ENCODE measurements around the gene SDHA.
A peak's percentile ranks its signal among the peaks of the same experiment; 100 is the strongest.

The SDHA gene

DNA sequence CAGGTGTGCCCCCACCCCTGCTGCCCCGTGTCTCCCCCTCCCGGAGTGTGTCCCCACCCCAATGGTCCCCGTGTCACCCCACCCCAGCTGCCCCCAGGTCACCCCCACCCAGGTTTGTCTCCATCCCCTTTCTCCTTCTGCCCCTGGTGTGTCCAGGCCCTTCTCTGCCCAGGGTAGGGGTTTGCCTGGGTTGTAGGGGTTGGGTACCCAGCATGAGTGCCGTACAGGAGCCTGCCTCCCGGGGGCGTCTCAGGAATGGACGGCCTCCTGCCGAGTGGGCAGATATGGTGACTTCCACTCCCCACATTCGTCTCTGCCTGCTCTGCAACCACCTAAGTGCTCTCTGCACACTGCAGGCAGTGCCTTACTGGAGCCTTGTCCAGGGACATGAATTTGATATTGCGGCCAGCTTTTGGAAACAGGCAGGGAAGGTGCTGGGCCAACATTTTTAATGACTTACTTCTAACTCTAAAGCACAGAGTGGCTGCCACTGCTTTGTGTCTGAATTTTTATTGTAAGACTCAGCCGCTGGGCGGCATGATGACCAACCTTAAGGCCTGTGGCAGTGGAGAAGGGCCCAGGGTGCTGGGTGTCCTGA lies 20.1 kb upstream of the SDHA start:
- H3K9me3 ChIP-seq (replicated peaks in 1 of 11) = no peaks in the 10 kb centered on the region
- no peak overlapping the region for H3K4me3 ChIP-seq
- H3K9ac ChIP-seq = no peak overlapping the region
- H3K36me3 ChIP-seq = peaks cover 0 to 42% (median 9%) of the 10 kb centered on the region in 11 experiments; a peak in 15 of 22 replicates
- peak overlapping the region in 2 of 11 experiments; percentile 73; a peak in 2 of 22 replicates for H3K4me2 ChIP-seq
- peaks cover 0 to 63% (median 29%) of the 10 kb centered on the region in 11 experiments; a peak in 15 of 22 replicates for H4K20me1 ChIP-seq
- H3K27me3 ChIP-seq = peaks cover 0 to 8% (median 0%) of the 10 kb centered on the region in 11 experiments; a peak in 6 of 22 replicates
- H3K4me1 ChIP-seq = peaks cover 8 to 79% (median 69%) of the 10 kb centered on the region in 10 experiments; a peak in 19 of 20 replicates
- no peak for TF ChIP-seq Cebpa-rat (IDR thresholded peaks at IDR 0.05)
- H3K27ac ChIP-seq = 0 out of 22 replicates have a peak overlapping the region, but pooled peaks of 1 of the 11 experiments have one; percentile 1

- TF ChIP-seq Cebpa-rat (IDR thresholded peaks at IDR 0.05) = no peak
- no peaks in the 10 kb centered on the region for H3K9me3 ChIP-seq (replicated peaks in 1 of 11)
- H3K4me3 ChIP-seq = no peak overlapping the region
- peaks cover 0 to 1% (median 0%) of the 10 kb centered on the region in 11 experiments; a peak in 1 of 22 replicates for H3K27me3 ChIP-seq
- H3K36me3 ChIP-seq = peaks cover 6 to 48% (median 16%) of the 10 kb centered on the region in 11 experiments
- no peak overlapping the region for H3K9ac ChIP-seq
- H3K4me2 ChIP-seq = peak overlapping the region in 4 of 11 experiments; percentile 21 to 76 (median 73); a peak in 6 of 22 replicates
- peaks cover 8 to 74% (median 62%) of the 10 kb centered on the region in 10 experiments; a peak in 18 of 20 replicates for H3K4me1 ChIP-seq
- H3K27ac ChIP-seq = peak overlapping the region in 1 of 11 experiments; percentile 20; a peak in 1 of 22 replicates
- peaks cover 0 to 60% (median 29%) of the 10 kb centered on the region in 11 experiments; a peak in 15 of 22 replicates for H4K20me1 ChIP-seq
Measured at GRCh38 chr5:198516-199196, 19.5 kb upstream of the SDHA start.

DNA sequence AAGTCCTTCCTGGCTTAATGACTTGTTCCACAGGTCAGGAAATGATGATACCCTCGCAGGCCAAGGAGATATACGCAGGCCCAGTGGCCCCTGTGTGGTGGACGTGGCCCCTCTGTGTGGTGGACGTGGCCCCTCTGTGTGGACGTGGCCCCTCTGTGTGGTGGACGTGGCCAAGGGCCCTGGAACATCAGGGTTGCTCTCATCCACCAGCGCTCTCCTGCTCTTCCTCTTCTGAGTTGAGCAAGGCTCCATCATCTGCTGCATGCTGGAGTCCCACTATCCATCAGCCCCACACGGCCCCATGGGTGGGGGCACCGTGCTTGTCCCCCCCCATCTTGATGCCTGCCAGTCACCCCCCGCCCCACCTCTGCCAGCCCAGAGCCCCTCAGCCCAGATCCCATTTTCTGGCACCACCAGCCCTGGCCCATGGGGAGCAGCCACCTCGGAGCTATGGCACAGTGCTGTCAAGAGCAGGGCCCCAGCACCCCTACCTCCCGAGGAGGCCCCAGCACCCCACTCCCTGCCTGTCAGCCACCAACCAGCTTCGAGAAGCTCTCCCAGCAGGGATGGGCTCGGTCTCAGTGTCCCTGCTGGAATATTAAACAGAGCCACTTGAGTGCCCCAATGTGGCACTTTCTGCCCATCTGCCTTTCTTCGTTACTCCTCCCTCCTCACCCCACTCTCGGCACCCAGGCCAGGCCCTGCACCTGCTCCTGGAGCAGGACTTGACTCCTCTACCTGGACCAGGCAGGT lies 18.7 kb upstream of the SDHA start:
- H3K4me1 ChIP-seq = peaks cover 8 to 67% (median 56%) of the 10 kb centered on the region in 10 experiments; a peak in 18 of 20 replicates
- H3K4me3 ChIP-seq = no peak overlapping the region
- peaks cover 13 to 49% (median 23%) of the 10 kb centered on the region in 11 experiments for H3K36me3 ChIP-seq
- 0 out of 22 replicates have a peak overlapping the region, but pooled peaks of 1 of the 11 experiments have one; percentile 1 for H3K9ac ChIP-seq
- H3K27ac ChIP-seq = peak overlapping the region in 4 of 11 experiments; percentile 32 to 51 (median 42); a peak in 3 of 22 replicates
- peak overlapping the region in 7 of 11 experiments; percentile 5 to 76 (median 73); a peak in 12 of 22 replicates for H3K4me2 ChIP-seq
- no peak for TF ChIP-seq Cebpa-rat (IDR thresholded peaks at IDR 0.05)
- no peaks in the 10 kb centered on the region for H3K27me3 ChIP-seq
- peaks cover 0 to 53% (median 30%) of the 10 kb centered on the region in 11 experiments; a peak in 16 of 22 replicates for H4K20me1 ChIP-seq
- no peaks in the 10 kb centered on the region for H3K9me3 ChIP-seq (replicated peaks in 1 of 11)

GRCh38 chr5:199950-200645 lies 18.0 kb upstream of the SDHA start:
- peaks cover 8 to 59% (median 49%) of the 10 kb centered on the region in 10 experiments; a peak in 18 of 20 replicates for H3K4me1 ChIP-seq
- H4K20me1 ChIP-seq = peaks cover 0 to 46% (median 32%) of the 10 kb centered on the region in 11 experiments; a peak in 17 of 22 replicates
- TF ChIP-seq Cebpa-rat (IDR thresholded peaks at IDR 0.05) = no peak
- peak overlapping the region in 4 of 11 experiments; percentile 32 to 51 (median 42); a peak in 6 of 22 replicates for H3K27ac ChIP-seq
- H3K27me3 ChIP-seq = no peaks in the 10 kb centered on the region
- no peaks in the 10 kb centered on the region for H3K9me3 ChIP-seq (replicated peaks in 1 of 11)
- peaks cover 20 to 49% (median 29%) of the 10 kb centered on the region in 11 experiments for H3K36me3 ChIP-seq
- H3K9ac ChIP-seq = 0 out of 22 replicates have a peak overlapping the region, but pooled peaks of 3 of the 11 experiments have one; percentile 1 to 10 (median 6)
- peak overlapping the region in 8 of 11 experiments; percentile 50 to 76 (median 72); a peak in 15 of 22 replicates for H3K4me2 ChIP-seq
- H3K4me3 ChIP-seq = no peak overlapping the region; a peak in 1 of 20 replicates

- H3K27me3 ChIP-seq = no peaks in the 10 kb centered on the region
- H3K4me2 ChIP-seq = peak overlapping the region in 9 of 11 experiments; percentile 41 to 76 (median 70); a peak in 18 of 22 replicates
- H3K9ac ChIP-seq = peak overlapping the region in 3 of 11 experiments; percentile 1 to 10 (median 6); a peak in 1 of 22 replicates
- no peak for TF ChIP-seq Cebpa-rat (IDR thresholded peaks at IDR 0.05)
- H3K4me3 ChIP-seq = no peak overlapping the region
- peak overlapping the region in 4 of 11 experiments; percentile 32 to 60 (median 48); a peak in 5 of 22 replicates for H3K27ac ChIP-seq
- peaks cover 0 to 46% (median 23%) of the 10 kb centered on the region in 11 experiments; a peak in 17 of 22 replicates for H4K20me1 ChIP-seq
- peaks cover 27 to 49% (median 34%) of the 10 kb centered on the region in 11 experiments for H3K36me3 ChIP-seq
- peaks cover 8 to 52% (median 40%) of the 10 kb centered on the region in 10 experiments; a peak in 18 of 20 replicates for H3K4me1 ChIP-seq
- H3K9me3 ChIP-seq (replicated peaks in 1 of 11) = no peaks in the 10 kb centered on the region
Measured at GRCh38 chr5:200985-201384, 17.1 kb upstream of the SDHA start.

DNA sequence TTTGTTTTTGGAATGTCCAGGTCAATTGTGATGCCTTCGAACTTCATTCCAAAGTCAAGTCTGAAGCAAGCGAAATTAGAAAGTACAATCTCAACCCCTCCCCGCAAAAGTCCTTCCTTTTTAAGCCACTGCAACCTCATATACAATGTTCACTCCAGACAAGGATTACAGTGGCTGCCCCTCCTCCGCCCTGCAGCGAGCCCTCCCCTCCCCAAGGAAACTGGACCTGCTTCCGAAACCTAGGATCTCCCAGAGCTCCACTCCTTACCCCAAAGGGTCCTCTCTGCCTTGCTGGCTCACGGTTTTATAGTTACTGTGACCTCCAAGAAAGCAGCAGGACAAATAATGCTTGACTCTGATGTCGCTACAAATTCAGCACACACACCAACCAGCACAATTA lies 16.4 kb upstream of the SDHA start:
- peaks cover 9 to 57% (median 43%) of the 10 kb centered on the region in 10 experiments for H3K4me1 ChIP-seq
- TF ChIP-seq Cebpa-rat (IDR thresholded peaks at IDR 0.05) = no peak
- H3K9ac ChIP-seq = 0 out of 22 replicates have a peak overlapping the region, but pooled peaks of 1 of the 11 experiments have one; percentile 14
- peak overlapping the region; percentile 1 to 76 (median 66); a peak in 17 of 22 replicates for H3K4me2 ChIP-seq
- H3K27me3 ChIP-seq = no peaks in the 10 kb centered on the region
- no peaks in the 10 kb centered on the region for H3K9me3 ChIP-seq (replicated peaks in 1 of 11)
- H3K4me3 ChIP-seq = no peak overlapping the region
- peak overlapping the region in 2 of 11 experiments; percentile 20 to 26; a peak in 2 of 22 replicates for H3K27ac ChIP-seq
- H4K20me1 ChIP-seq = peaks cover 4 to 53% (median 27%) of the 10 kb centered on the region in 11 experiments; a peak in 16 of 22 replicates
- H3K36me3 ChIP-seq = peaks cover 31 to 53% (median 40%) of the 10 kb centered on the region in 11 experiments

DNA sequence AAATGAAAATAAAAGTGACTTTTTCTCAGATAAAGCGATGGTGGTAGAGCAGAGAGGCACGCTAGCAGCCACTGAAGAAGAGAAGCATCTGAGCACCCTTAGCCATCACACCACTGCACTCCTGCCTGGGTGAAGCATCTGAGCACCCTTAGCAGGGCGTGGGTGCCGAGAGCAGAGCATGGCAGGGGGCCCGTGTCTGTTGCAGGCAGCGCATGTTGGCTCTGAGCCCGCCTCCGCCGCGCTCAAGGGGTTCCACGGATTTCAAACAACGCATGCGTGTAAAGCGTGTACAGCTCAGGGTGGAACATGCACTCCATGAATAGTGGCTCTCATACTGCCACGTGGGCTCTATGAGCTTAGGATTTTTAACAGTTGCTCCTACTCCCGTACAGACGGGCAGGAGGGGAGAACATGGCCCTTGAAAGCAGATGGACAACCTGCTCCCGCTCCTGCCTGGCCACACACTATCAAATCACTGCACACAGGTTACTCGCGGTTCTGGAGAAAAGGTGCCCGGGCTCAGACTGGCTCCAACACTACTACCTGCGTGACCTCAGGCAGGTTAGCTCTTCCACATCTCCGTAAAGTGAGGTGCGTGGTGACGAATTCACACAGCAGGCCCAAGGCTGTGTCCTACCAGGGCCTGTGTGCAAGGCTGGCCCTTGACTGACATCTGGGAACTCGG lies 14.7 kb upstream of the SDHA start:
- no peak overlapping the region for H3K9ac ChIP-seq
- no peaks in the 10 kb centered on the region for H3K9me3 ChIP-seq (replicated peaks in 1 of 11)
- H3K4me2 ChIP-seq = no peak overlapping the region
- no peak overlapping the region for H3K4me3 ChIP-seq
- TF ChIP-seq Cebpa-rat (IDR thresholded peaks at IDR 0.05) = no peak
- H3K27me3 ChIP-seq = no peaks in the 10 kb centered on the region
- H3K27ac ChIP-seq = peak overlapping the region in 1 of 11 experiments; percentile 12; a peak in 1 of 22 replicates
- H3K4me1 ChIP-seq = peaks cover 23 to 69% (median 58%) of the 10 kb centered on the region in 10 experiments
- H4K20me1 ChIP-seq = peaks cover 12 to 70% (median 43%) of the 10 kb centered on the region in 11 experiments; a peak in 17 of 22 replicates
- peaks cover 31 to 54% (median 43%) of the 10 kb centered on the region in 11 experiments for H3K36me3 ChIP-seq
